NT2/D1 (cell line): ENCODE measurements around the gene ELOB.

Source experiments
- SUZ12 ChIP-seq: IDR thresholded peaks from 2 replicates; pipeline ENCODE4 v1.6.1; 2011; ENCODE audit not compliant: insufficient read length, insufficient read depth; ENCODE audit errors: extremely low read depth
- YY1 ChIP-seq: IDR thresholded peaks from 2 replicates; pipeline ENCODE4 v1.6.1; 2011; ENCODE audit not compliant: insufficient read length, insufficient read depth
- ZNF274 ChIP-seq: IDR thresholded peaks from 2 replicates; pipeline ENCODE4 v1.6.1; 2011; ENCODE audit warnings: mild to moderate bottlenecking, low read depth, low read length

GRCh38 chr16:2737238-2737605 is 39.9 kb downstream of the ELOB start:
- TF ChIP-seq ZNF274 = no peak
- no peak for TF ChIP-seq SUZ12
- no peak for TF ChIP-seq YY1
